Urinary bladder (tissue), 4 donors: ENCODE measurements around the gene COL6A2. TPM values are rescaled to one million over a fixed set of nuclear protein-coding genes. Genes with fewer than 3 reads are reported as not detected.
"Not testable (repeated sequence)": the region's sequence is repeated elsewhere in the genome, so short reads cannot be mapped to it uniquely, and the experiment has no call there.

ENCODE experiments used
- DNase-seq: peaks from one replicate; pipeline ENCODE4 v3.0.0-alpha.2; 2015; ENCODE audit errors: extremely low spot score
- H3K27ac ChIP-seq: one replicate; pipeline ENCODE4 v1.5.1; 2013; ENCODE audit warnings: low read depth, mild to moderate bottlenecking, moderate library complexity
- H3K36me3 ChIP-seq: one replicate; pipeline ENCODE4 v1.6.1; 2013; ENCODE audit warnings: mild to moderate bottlenecking, moderate library complexity; ENCODE audit not compliant: insufficient read depth
- H3K4me1 ChIP-seq: one replicate; pipeline ENCODE4 v1.6.1; 2013; ENCODE audit warnings: mild to moderate bottlenecking, moderate library complexity; ENCODE audit not compliant: insufficient read depth
- H3K4me3 ChIP-seq: one replicate; pipeline ENCODE4 v1.5.1; 2013; ENCODE audit warnings: low read depth, low read length
- WGBS: extraction: QIAGEN DNeasy Blood & Tissue Kit; methylation state at CpG from one replicate; pipeline ENCODE4 v1.1.7; 2013; 5-methylcytosine and 5-hydroxymethylcytosine counted together
- polyA plus RNA-seq: library from polyadenylated mRNA; stranded (reverse); fragments of 200-250 nt; gene quantifications from one replicate; pipeline ENCODE4 v1.2.3, GENCODE V29; 2013
- total RNA-seq: library from RNA; depleted of rRNA; stranded (reverse); fragments of >200 nt; gene quantifications from one replicate; pipeline ENCODE4 v1.2.3, GENCODE V29; 2014
- donor health status: healthy with polysubstance abuse.
- donor health status: healthy.

COL6A2 gene
- total and polyA plus RNA-seq, 2 donors = 1,109 to 1,471 TPM

DNA sequence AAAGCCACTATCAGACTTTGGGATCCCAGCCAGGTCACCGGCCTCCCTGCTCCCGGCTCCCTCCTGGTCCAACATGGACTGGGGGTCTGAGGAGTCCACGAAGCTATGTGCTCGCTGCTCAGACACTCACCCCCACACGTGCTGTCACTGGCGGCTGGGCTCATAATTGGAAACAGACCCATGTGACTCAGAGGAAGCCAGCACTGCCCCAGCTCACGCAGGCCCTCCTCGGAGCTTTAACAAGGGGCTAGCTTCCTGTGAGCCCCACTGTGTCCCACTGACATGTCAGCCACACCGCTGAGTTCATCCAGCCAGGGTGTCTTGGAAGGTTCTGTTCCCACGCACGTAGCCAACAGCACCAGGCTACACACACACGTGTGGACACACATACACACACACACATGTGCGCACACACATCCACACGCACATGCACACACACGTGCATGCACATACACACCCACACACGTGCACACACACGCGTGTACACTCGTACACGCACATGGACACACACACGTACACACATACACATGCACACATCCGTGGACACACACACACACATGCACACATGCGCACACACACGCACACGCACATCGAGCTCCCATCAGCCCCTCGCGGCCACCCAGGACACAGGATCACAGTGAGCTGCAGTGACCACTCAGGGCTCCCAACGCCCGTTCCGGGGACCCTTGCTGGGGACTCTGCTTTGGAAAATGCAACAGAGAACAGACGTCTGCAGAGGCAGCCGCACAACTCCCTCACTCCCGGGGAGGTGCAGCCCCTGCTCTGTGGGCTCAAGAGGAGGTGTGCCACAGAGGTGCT lies 18.4 kb upstream of the COL6A2 start:
- no peak overlapping the region for H3K4me3 ChIP-seq
- no peak overlapping the region for H3K27ac ChIP-seq
- 70% methylated on average over 34 of the region's 34 CpGs for WGBS
- no peaks in the 10 kb centered on the region for H3K4me1 ChIP-seq
- H3K36me3 ChIP-seq = no peaks in the 10 kb centered on the region
- no peak for DNase-seq

DNA sequence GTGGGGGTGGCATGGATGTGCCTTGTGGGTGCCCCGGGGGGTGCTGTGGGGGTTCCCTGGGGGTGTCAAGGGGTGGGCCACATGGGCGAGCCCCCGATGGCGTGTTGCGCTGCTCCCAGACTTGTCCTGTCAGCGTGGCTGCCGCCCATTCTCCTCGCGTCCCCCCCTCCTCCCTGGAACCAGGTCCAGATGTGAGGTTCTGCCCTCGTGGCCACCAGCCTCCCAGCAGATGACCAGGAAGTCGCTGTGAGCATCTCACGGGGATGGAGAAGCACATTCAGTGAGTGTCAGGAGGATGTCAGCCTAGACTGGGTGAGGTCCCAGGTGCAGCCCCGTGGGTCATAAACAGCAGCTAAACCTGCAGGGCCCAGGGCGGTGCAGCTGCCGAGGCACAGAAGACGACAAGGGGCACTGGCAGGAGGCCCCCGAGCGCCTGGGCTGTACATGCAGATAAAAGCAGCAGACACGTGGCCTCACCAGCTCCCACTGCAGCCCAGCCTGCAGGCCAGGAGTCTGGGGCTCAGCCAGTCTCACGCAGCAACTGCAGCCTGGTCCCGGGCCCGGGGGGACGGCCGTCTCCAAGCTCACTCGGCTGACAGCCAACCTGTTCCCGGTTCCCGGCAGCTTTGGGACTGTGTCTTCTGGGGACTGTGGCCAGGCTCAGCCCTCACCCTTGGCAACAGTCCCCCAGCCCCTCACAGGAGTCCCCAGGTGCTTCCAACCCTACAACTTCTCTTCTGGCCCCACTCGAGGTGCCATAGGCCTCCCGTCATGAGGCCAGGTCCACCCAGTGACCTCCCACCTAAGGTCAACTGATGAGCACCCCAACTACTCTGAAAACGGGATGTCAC lies 17.5 kb upstream of the COL6A2 start:
- Histone ChIP-seq H3K36me3 (no peaks in the 10 kb centered on the region), H3K27ac (no peak overlapping the region), H3K4me1 (no peaks in the 10 kb centered on the region), H3K4me3 (no peak overlapping the region)
- no peak for DNase-seq
- 45% methylated on average over 30 of the region's 30 CpGs for WGBS

DNA sequence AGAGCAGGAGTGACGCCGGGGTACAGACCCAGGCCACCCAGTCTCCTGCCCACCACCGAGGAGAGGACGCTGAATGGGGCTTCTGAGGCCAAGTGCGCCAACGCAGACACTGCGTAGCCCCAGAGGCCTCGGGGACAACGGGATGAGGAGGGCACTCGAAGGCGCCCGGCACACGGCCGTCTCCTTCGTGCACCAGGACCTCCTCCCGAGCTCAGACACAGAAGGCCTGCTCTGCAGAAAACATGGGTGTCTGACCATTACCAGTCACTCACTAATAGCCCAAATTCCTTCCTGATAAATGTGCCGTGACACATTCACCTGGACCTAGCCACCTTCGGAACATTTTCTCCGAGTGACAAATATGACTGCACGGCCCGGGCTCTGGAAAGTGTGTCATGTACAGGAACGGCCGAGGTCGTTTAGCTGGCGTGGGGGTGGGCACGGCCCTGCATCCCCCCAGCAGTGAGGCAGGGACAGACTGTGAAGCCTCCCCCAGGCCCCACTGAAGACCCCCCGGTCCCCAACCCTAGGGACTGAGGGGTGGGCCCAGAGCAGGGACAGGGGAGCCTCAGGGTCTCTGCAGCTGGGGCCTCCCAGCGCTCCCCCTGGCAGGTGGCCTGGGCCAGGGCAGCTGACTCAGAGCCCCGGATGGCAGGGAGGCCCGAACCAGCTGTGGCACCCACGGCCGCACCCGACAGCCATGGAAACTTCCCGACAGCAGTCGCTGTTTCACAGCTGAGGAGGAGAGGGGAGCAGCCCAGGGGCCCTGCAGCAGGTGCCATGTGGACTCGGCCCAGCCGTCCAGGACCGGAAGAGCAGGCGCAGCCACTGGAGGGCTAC lies 16.7 kb upstream of the COL6A2 start:
- no peaks in the 10 kb centered on the region for H3K4me1 ChIP-seq
- no peak overlapping the region for H3K4me3 ChIP-seq
- no peak overlapping the region for H3K27ac ChIP-seq
- no peaks in the 10 kb centered on the region for H3K36me3 ChIP-seq
- 85% methylated on average over 39 of the region's 39 CpGs for WGBS
- DNase-seq = no peak

DNA sequence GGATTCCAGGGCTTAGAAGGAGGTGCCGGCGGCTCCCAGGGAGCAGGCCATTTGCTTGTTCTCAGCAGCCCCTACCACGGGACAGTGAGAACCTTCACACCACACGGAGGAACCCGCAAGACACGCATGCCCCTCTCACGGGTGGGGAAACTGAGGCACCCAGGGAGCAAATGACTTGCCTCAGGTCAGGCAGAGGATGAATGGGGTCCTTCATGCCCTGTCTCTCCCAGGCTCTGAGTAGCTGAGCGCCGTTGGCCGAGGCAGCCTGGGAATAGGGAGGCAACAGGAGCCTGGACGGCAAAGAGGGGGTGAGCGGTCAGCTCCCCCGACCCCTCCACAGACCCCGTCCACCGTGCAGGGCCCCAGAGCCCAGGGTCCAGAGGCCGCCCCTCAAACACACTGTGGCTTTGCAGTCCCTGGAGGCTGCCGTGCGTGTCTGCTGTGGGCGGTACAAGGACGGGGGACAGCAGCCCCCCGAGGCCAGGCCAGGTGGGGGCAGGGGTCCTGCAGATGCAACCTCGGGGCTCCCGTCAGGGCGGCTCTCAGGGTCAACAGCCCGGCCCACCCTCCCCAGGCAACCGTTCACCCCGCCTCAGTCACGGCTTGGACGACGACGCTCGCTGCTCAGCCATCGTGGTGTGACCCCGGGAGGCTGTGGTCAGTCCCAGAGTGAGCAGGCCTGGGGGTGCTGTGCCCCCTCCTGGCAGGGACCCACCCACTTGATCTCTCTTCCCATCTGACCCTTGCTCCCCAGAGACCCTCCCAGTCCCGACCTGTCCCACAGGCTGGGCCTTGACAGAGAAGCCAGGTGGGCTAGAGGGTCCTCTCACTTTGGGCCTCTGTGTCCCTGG lies 15.8 kb upstream of the COL6A2 start:
- 90% methylated on average over 35 of the region's 35 CpGs for WGBS
- DNase-seq = no peak
- no peaks in the 10 kb centered on the region for H3K36me3 ChIP-seq
- no peak overlapping the region for H3K27ac ChIP-seq
- no peaks in the 10 kb centered on the region for H3K4me1 ChIP-seq
- H3K4me3 ChIP-seq = no peak overlapping the region

DNA sequence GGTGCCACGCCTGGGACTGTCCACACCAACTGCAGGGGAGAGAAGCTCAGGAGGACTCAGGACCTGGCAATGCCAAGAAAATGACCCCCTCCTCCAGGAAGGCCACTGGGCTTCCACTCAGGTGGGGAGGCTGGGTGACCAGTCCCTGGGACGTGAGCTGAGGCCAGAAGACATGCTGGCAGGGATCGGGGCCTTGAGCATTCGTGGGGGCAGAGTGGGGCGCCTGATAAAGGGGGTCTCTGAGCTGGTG lies 15.3 kb upstream of the COL6A2 start:
- Histone ChIP-seq H3K4me3 (no peak overlapping the region), H3K36me3 (no peaks in the 10 kb centered on the region), H3K4me1 (no peaks in the 10 kb centered on the region), H3K27ac (no peak overlapping the region)
- WGBS = 92% methylated on average over 5 of the region's 5 CpGs
- no peak for DNase-seq

DNA sequence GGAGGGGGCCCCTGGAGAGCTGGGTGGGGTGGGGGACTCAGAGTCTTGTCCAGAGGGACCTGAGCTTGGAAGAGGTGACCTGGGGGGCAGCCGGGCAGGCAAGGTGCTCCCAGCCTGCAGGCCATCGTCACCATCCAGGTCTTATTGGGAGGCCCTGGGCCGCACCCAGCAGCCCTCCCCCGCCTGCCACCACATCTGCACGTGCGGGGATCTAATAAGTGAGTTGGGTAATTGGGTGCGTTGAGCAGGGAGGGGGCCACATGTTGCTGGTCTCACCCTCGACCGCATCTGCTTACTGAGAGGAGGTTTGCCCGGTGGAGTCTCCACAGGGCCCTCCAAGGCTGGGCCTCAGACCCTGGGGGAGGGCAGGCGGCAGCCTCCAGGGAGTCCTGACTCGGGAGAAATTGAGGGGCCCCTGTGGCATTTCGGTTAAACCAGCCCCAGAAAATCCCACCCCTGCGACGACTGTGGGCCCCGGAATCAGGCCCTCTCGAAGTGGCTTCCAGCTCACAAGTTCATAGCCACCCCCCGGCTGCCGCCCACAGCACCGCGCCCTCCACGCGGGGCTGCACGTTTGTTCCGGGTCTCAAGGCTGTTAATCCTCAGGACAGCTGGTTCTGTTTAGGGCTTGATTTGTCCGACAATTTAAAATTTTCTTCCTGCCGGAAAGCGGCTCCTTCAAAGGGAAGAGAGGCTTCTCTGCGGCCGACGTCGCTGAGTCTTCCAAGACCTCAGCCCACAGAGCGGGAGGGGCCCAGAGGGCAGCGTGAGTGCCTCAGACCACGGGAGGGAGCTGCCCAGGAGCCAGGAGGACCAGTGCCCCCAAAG lies 14.7 kb upstream of the COL6A2 start:
- Histone ChIP-seq H3K36me3 (no peaks in the 10 kb centered on the region), H3K4me1 (no peaks in the 10 kb centered on the region), H3K4me3 (no peak overlapping the region), H3K27ac (peak overlapping the region; percentile 48)
- no peak for DNase-seq
- 59% methylated on average over 35 of the region's 35 CpGs for WGBS

DNA sequence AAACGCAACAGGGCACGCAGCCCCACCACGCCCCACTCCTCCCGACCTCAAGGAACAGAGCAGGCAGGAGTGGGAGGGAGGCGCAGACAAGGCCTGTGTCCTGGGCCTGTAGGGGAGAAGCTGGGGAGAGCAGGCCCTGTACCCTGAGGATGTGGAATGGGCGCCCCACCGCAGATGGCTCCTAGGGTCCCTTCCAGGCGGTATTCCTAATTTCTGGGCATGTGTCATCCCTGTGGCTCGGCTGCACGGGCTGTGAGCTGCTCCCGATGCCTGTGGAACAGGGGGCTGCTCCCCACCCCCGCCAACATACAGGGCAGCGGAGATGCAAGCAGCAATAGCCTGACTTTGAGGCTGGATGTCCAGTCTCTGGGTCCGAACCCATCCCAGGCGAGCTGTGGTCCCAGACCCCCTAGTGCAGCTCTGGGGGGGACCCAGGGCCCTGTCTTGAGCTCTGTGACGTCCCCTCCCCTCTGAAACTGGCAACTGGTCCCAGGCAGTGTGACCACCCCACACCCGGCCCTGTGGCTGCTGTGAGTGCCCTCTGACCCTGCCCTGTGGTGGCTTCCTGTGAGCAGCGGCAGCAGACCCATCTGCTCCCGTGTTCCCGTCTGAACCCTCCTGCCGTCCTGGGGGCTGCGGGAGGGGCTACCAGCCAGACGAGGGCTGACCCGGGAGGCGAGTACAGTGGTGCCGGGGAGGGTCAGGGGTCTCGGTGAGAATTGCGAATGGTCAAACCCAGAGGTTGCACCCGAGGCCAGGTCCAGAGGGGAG lies 13.9 kb upstream of the COL6A2 start:
- WGBS = 79% methylated on average over 29 of the region's 29 CpGs
- H3K27ac ChIP-seq = no peak overlapping the region
- no peaks in the 10 kb centered on the region for H3K4me1 ChIP-seq
- DNase-seq = no peak
- no peaks in the 10 kb centered on the region for H3K36me3 ChIP-seq
- H3K4me3 ChIP-seq = no peak overlapping the region

DNA sequence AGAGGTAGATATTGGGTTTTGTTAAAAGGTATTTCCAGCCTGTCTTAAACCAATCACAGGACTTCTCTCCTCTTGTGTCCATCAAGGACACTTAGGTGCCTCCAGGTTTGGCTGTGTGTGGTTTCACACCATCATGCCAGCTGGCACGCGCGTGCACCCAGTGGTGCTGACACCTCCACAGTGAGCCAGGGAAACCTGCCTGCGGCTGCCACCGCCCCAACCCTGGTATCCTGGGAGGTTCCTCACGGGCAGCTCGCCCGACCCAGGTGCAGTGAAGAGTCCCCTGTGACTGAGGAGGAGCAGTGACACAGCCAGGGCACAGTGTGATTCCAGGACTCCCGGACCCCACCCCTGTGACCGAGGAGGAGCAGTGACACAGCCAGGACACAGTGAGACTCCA lies 13.2 kb upstream of the COL6A2 start:
- no peaks in the 10 kb centered on the region for H3K36me3 ChIP-seq
- no peaks in the 10 kb centered on the region for H3K4me1 ChIP-seq
- H3K27ac ChIP-seq = no peak overlapping the region
- H3K4me3 ChIP-seq = no peak overlapping the region
- no peak for DNase-seq
- 93% methylated on average over 10 of the region's 10 CpGs for WGBS

DNA sequence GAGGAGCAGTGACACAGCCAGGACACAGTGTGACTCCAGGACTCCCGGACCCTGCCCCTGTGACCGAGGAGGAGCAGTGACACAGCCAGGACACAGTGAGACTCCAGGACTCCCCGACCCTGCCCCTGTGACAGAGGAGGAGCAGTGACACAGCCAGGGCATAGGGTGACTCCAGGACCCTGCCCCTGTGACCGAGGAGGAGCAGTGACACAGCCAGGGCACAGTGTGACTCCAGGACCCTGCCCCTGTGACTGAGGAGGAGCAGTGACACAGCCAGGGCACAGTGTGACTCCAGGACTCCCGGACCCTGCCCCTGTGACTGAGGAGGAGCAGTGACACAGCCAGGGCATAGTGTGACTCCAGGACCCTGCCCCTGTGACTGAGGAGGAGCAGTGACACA lies 12.7 kb upstream of the COL6A2 start:
- not testable (repeated sequence) for H3K4me1 ChIP-seq, DNase-seq, H3K36me3 ChIP-seq, H3K4me3 ChIP-seq, H3K27ac ChIP-seq
- 88% methylated on average over 4 of the region's 5 CpGs for WGBS

DNA sequence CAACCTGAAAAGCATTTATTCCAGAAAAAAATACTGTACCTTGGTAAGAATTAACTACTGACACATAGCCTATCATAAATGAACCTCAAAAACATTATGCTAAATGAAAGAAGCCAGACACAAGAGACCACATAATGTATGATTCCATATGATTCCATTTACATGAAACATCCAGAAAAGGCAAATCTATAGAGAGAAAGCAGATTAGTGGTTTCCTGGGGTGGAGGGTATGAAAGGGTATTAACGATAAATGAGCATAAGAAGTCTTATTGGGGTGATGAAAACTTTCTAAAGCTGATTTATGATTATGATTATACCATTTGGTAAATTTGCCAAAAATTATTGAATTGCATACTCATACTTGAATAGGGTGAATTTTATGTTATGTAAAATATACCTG lies 10.3 kb upstream of the COL6A2 start:
- Histone ChIP-seq H3K27ac (no peak overlapping the region), H3K36me3 (no peaks in the 10 kb centered on the region), H3K4me1 (no peaks in the 10 kb centered on the region), H3K4me3 (no peak overlapping the region)
- WGBS = 77% methylated on average over 1 of the region's 1 CpG
- DNase-seq = no peak

DNA sequence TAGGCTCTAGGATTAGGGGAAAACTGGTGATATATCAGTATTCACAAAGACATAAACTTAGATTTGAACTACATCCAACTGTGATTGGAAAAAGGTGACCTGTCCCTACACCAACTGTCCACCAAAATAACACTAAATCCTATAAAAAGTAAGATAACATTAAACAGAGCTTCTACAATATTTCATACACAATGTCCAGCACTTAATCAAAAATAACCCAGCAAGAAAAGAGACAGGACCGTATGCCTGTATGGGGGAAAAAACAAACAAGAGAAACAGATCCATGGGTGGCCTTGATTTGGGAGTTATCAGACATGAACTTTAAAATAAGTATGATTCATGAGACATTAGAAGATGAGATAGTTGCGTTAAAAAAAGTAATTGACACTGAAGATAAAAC lies 9.7 kb upstream of the COL6A2 start:
- Histone ChIP-seq H3K36me3 (no peaks in the 10 kb centered on the region), H3K4me1 (no peaks in the 10 kb centered on the region), H3K27ac (no peak overlapping the region), H3K4me3 (no peak overlapping the region)
- DNase-seq = no peak
- WGBS = 85% methylated on average over 2 of the region's 2 CpGs

DNA sequence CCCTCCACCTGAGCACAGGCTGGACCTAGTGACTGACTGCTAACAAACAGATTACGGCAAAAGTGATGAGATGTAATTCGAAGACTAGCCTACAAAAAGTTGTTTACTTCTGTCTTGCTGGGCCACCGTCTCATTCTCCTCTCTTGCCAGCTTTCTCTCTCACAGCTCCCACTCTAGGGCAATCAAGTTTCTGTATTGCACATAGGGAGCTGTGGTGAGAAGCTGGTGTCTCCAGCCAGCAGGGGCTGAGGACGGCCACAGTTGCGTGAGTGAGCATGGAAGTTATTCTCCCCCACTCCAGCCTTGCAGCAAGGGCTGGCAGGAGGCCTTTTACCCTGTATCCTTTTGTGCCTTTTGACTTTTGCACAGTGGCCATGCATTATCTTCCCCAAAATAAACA lies 8.6 kb upstream of the COL6A2 start:
- DNase-seq = no peak
- H3K36me3 ChIP-seq = no peaks in the 10 kb centered on the region
- no peak overlapping the region for H3K4me3 ChIP-seq
- 45% methylated on average over 5 of the region's 5 CpGs for WGBS
- H3K4me1 ChIP-seq = no peaks in the 10 kb centered on the region
- H3K27ac ChIP-seq = no peak overlapping the region
